SK-N-MC (cell line): ENCODE measurements around the gene TLE4.

Experiments
- EZH2 ChIP-seq: fragments of 200-600 bp; sonication (generic); IDR thresholded peaks from one replicate; pipeline ENCODE4 v1.6.1; 2017; ENCODE audit warnings: antibody characterized with exemption
- FOXP2 ChIP-seq: optimal IDR thresholded peaks from 2 replicates; pipeline ENCODE3; 2011; ENCODE audit warnings: mild to moderate bottlenecking, moderate library complexity; ENCODE audit not compliant: insufficient read depth; ENCODE audit errors: extremely low read length, control extremely low read depth
- POLR2AphosphoS5 ChIP-seq: IDR thresholded peaks from 2 replicates; pipeline ENCODE4 v1.6.1; 2012; ENCODE audit warnings: mild to moderate bottlenecking, low read depth, low read length, borderline replicate concordance

DNA sequence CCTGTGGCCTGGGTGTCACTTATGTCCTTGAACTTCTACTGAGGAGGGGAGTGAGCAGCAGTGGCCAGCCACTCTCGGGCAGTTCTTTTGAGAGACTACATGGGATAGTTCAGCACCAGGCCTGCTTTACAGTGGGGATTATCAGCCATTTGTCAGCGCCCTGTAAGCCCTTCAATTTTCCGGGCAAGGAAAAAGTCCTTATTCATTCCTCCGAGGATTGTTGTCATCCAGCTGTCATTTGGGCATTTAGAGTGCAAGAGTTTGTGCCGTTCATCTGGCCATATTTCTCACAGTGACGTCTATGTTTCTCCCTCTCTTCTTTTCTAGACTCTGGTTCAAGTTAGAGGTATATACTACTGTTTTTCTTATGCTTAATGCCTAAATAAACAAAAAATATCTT, 172.8 kb downstream of the TLE4 start:
- TF ChIP-seq POLR2AphosphoS5 (no peak), EZH2 (no peak), FOXP2 (no peak)
